ENCODE results near the gene HNRNPUL1.

HNRNPUL1 gene

GRCh38 chr19:41321204-41321599 is 57.0 kb downstream of the HNRNPUL1 start:
- peaks cover 40% of the 10 kb centered on the region; the same call in 1 of the 2 replicates for H3K36me3 ChIP-seq (ENCODE audit: insufficient read depth, low read length)
- peaks cover 11% of the 10 kb centered on the region; the same call in 1 of the 2 replicates for H3K79me2 ChIP-seq (ENCODE audit: insufficient read depth, low read length)
- no peak for TF ChIP-seq EZH2phosphoT487 (IDR thresholded peaks at IDR 0.05; ENCODE audit: borderline replicate concordance)
- no peak for TF ChIP-seq CTCF (conservative IDR thresholded peaks at IDR 0.05; ENCODE audit: low read length)
- H3K9ac ChIP-seq (ENCODE audit: low read depth, low read length, poor library complexity, severe bottlenecking): peak overlapping the region; percentile 5
- no peaks in the 10 kb centered on the region for H3F3A ChIP-seq (ENCODE audit: low read depth)
- H3K9me3 ChIP-seq (ENCODE audit: insufficient read depth, low read depth, low read length): no peaks in the 10 kb centered on the region
- no peak overlapping the region for H3K4me3 ChIP-seq (ENCODE audit: low read length, poor library complexity, severe bottlenecking)
- H3K4me2 ChIP-seq (ENCODE audit: low read depth, low read length, poor library complexity, severe bottlenecking): peak overlapping the region; percentile 35
- no peaks in the 10 kb centered on the region for H3K9me2 ChIP-seq (replicated peaks; ENCODE audit: low read depth, low read length)
- H2AFZ ChIP-seq (ENCODE audit: low read length): no peak overlapping the region
- no peaks in the 10 kb centered on the region for H3K27me3 ChIP-seq (ENCODE audit: insufficient read depth, low read length, poor library complexity, severe bottlenecking)
- peaks cover 21% of the 10 kb centered on the region for H3K4me1 ChIP-seq (ENCODE audit: insufficient read depth, low read length, poor library complexity, severe bottlenecking)
- no peaks in the 10 kb centered on the region for H4K20me1 ChIP-seq (ENCODE audit: insufficient read depth, low read length, poor library complexity, severe bottlenecking)

GRCh38 chr19:41321600-41322270 is 57.6 kb downstream of the HNRNPUL1 start:
- Histone ChIP-seq H3K9me2 (replicated peaks; ENCODE audit: low read depth, low read length) (no peaks in the 10 kb centered on the region), H3K9me3 (ENCODE audit: insufficient read depth, low read depth, low read length) (no peaks in the 10 kb centered on the region), H2AFZ (ENCODE audit: low read length) (no peak overlapping the region), H3K36me3 (ENCODE audit: insufficient read depth, low read length) (peaks cover 39% of the 10 kb centered on the region; the same call in 1 of the 2 replicates), H3K27me3 (ENCODE audit: insufficient read depth, low read length, poor library complexity, severe bottlenecking) (no peaks in the 10 kb centered on the region), H3K9ac (ENCODE audit: low read depth, low read length, poor library complexity, severe bottlenecking) (peak overlapping the region; percentile 5), H3K79me2 (ENCODE audit: insufficient read depth, low read length) (peaks cover 15% of the 10 kb centered on the region), H3K4me1 (ENCODE audit: insufficient read depth, low read length, poor library complexity, severe bottlenecking) (peaks cover 26% of the 10 kb centered on the region), H3K4me3 (ENCODE audit: low read length, poor library complexity, severe bottlenecking) (no peak overlapping the region), H4K20me1 (ENCODE audit: insufficient read depth, low read length, poor library complexity, severe bottlenecking) (no peaks in the 10 kb centered on the region), H3F3A (ENCODE audit: low read depth) (no peaks in the 10 kb centered on the region; the same call in 1 of the 2 replicates), H3K4me2 (ENCODE audit: low read depth, low read length, poor library complexity, severe bottlenecking) (peak overlapping the region; percentile 35)
- TF ChIP-seq EZH2phosphoT487 (IDR thresholded peaks at IDR 0.05; ENCODE audit: borderline replicate concordance) (no peak), CTCF (conservative IDR thresholded peaks at IDR 0.05; ENCODE audit: low read length) (peak; percentile 72)

- Histone ChIP-seq H3K9ac (ENCODE audit: low read depth, low read length, poor library complexity, severe bottlenecking) (no peak overlapping the region), H4K20me1 (ENCODE audit: insufficient read depth, low read length, poor library complexity, severe bottlenecking) (no peaks in the 10 kb centered on the region), H3K36me3 (ENCODE audit: insufficient read depth, low read length) (peaks cover 32% of the 10 kb centered on the region; the same call in 1 of the 2 replicates), H3K27me3 (ENCODE audit: insufficient read depth, low read length, poor library complexity, severe bottlenecking) (no peaks in the 10 kb centered on the region), H3K4me3 (ENCODE audit: low read length, poor library complexity, severe bottlenecking) (no peak overlapping the region), H3K4me2 (ENCODE audit: low read depth, low read length, poor library complexity, severe bottlenecking) (no peak overlapping the region), H3F3A (ENCODE audit: low read depth) (peaks cover 4% of the 10 kb centered on the region), H2AFZ (ENCODE audit: low read length) (no peak overlapping the region), H3K4me1 (ENCODE audit: insufficient read depth, low read length, poor library complexity, severe bottlenecking) (peaks cover 32% of the 10 kb centered on the region), H3K79me2 (ENCODE audit: insufficient read depth, low read length) (peaks cover 20% of the 10 kb centered on the region), H3K9me3 (ENCODE audit: insufficient read depth, low read depth, low read length) (no peaks in the 10 kb centered on the region), H3K9me2 (replicated peaks; ENCODE audit: low read depth, low read length) (no peaks in the 10 kb centered on the region)
- TF ChIP-seq EZH2phosphoT487 (IDR thresholded peaks at IDR 0.05; ENCODE audit: borderline replicate concordance): no peak
- no peak for TF ChIP-seq CTCF (conservative IDR thresholded peaks at IDR 0.05; ENCODE audit: low read length)
Measured at GRCh38 chr19:41322451-41322850, 58.3 kb downstream of the HNRNPUL1 start.

All from Loucy (cell line).